ENCODE data around the gene PRRX2.

The PRRX2 gene

DNA sequence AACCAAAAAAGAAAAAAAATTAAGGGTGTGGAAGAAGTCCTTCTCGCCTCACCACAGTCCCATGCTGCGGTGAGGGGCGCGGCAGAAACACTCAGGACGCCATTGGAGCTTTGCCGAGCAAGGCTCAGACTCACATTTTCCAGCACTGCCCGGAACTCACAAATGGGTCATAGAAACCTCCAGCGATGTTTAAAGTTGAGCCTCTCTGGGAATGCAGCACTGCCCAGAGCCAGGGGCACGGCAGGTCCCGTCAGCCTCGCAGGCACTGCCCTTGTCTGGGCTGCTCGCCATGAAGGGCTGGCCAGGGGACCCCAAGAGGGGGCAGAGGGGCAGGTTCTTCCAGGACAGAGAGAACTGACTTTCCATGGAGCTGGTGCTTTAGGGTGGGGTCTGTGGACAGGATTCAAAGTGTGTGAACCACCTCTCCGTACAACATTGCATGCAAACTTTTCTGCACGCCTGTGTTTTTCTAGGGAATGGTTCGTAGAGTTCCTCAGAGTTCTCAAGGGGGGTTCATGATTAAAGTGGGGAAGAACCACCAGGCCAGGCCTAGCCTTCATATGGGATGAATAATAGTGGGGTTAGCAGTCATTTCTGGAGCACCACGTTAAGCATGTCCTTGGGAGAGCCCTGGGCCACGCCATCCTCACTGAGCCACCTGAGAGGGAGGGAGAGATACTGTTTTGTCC, 38.4 kb downstream of the PRRX2 start:
- FAIRE-seq, result no peak
- no peak for DNase-seq (ENCODE audit: low spot score)

DNA sequence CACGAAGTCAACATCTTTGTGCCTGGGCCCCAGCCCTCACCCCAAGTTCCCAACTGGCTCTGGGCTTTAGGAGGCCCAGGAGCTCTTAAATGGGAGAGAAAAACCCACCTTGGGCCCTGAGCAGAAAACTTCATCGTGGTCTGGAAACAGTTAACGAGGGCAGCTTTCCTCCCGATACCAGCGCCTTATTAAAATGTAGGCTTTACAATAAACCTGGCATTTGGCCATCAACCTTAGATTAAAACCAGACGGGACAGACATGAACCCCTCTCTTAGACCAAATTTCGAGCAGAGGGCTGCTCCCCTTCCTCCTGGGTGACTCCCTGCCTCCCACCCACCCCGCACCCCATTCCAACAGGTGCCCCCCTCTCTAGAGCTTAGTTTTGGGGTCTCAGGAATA, 39.4 kb downstream of the PRRX2 start:
- FAIRE-seq, result no peak
- no peak for DNase-seq (ENCODE audit: low spot score)

- FAIRE-seq (no peak), DNase-seq (ENCODE audit: low spot score) (no peak)
Measured at GRCh38 chr9:129708793-129709192, 43.3 kb downstream of the PRRX2 start.

DNA sequence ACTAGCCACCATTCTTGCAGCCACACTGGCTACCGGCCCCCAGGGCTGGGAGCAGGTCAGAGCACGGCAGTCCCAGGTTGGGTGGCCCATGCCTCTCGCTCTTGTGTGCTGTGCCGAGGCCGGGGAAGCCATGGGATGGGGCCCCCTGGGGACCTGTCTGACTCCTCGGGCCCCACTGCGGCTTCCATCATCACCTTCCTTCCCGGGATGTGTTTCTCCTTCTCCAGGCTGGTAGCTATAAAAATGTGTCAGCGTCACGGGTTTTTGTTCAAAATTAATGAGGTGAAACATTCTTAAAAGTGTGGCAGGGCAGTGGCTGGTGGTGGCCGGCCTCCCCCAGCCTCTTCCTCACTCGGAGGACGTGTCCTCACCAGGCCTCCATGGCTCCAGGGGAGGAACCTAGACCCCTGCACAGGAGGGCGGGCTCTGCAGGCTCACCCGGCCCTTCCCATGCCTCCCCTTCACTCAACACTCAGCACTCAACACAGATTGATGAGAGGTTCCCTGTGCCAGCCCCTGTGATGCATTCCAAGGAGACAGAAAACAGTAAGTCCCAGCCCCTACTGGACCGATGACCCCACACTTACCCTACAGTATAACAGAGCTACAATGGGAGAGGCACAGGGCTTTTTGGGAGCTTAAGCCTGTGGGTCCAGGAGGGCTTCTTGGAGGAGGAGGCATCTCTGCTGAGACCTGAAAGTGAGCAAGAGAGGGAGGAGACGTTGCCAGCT, 44.2 kb downstream of the PRRX2 start:
- no peak for DNase-seq (ENCODE audit: low spot score)
- FAIRE-seq, result no peak

DNA sequence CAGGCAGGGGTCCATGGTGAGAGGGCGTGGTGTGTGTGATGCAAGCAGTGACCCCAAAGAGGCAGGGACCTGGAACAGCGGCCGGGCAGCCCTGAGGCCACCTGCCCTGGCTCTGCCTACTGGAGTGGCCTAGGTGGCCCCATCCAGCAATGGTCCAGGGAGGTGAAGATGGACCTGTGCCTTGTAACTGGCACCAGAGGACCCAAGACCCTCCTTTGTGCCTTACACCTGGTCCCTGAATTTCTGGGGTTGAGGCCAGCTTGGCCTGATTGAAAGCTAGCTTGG, 44.7 kb downstream of the PRRX2 start:
- FAIRE-seq (no peak), DNase-seq (ENCODE audit: low spot score) (no peak)

- DNase-seq (ENCODE audit: low spot score) (peak; percentile 53), FAIRE-seq (no peak)
Measured at GRCh38 chr9:129712634-129713401, 47.4 kb downstream of the PRRX2 start.

DNA sequence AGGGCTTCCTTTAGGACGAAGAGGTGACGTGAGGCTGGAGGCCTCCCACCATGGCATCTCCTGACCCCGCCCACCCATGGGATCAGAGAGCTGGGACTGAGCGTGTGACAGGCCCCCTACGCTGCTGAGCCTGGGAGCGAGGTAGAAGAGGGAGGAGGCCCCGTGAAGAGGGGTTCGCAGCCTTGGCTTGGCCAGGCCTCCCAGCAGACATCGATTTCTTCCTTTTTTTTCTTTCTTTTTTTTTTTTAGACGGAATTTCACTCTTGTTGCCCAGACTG, 47.9 kb downstream of the PRRX2 start:
- no peak for FAIRE-seq
- DNase-seq (ENCODE audit: low spot score), result no peak

DNA sequence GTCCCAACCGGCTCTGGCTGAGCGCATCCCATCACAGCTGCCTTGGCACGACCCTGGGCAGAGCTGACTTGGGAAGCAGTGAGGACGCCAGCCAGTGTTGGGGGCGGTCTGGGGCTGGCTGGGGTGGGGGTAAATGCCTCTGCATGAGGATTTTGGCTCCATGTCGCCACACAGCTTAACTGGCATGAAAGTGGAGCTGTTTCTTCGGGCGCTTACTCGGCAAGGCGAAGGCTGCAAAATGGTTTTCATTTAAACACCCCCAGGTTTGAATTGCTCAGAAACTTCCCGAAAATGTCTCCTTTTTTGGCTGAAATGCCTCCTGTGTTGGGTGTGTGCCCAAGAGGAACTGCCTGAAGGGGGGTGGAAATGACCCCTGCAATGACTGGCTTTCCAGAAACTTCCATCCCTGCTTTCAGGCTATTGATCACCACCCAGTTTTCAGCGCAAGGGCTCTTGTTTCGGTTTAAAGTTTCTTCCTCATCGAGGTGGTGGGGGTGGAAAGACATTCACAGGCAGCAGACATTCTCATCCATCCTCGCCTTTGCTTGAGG, 49.1 kb downstream of the PRRX2 start:
- DNase-seq (ENCODE audit: low spot score) (no peak), FAIRE-seq (no peak)

- FAIRE-seq (no peak), DNase-seq (ENCODE audit: low spot score) (no peak)
Measured at GRCh38 chr9:129716091-129716490, 50.6 kb downstream of the PRRX2 start.

DNA sequence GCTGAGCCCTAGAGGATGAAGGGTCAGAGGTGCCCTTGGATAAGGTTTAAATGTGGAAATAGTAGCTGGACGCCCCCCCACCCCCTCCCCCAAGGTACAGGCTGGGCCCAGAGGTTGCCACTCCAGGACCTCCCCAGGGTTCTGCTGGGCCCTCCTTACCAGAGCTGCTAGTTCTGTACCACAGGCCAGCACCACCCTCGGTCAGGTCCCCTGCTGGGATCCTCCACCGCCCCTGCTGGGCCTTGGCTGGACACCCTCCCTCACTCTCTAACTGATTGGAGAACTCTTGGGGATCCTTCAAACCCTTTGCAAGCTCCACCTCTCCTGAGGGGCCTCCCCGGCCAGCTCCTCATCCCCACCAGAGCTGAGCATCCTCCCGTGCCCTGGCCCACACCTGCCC, 52.5 kb downstream of the PRRX2 start:
- FAIRE-seq, result no peak

GRCh38 chr9:129718647-129719046, 53.2 kb downstream of the PRRX2 start:
- DNase-seq (ENCODE audit: low spot score) (no peak), FAIRE-seq (no peak)

More for the DNA sequence above, 52.5 kb downstream of the PRRX2 start:
- no peak for DNase-seq (ENCODE audit: low spot score)

DNA sequence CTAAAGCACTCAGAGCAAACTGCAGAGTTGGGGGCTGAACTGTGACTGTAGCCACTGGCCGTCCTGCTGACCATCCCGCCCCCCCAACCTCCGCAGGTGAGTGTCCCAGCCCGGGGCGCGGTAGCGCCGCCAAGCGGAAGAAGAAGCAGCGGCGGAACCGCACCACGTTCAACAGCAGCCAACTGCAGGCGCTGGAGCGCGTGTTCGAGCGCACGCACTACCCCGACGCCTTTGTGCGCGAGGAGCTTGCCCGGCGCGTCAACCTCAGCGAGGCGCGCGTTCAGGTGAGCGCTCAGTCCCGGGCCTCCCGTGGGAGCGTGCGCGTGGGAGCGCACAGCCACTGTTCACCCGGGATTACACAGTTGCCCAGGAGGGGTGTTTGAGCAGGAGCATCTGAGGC, 53.7 kb downstream of the PRRX2 start:
- DNase-seq (ENCODE audit: low spot score), result no peak
- FAIRE-seq, result no peak

DNA sequence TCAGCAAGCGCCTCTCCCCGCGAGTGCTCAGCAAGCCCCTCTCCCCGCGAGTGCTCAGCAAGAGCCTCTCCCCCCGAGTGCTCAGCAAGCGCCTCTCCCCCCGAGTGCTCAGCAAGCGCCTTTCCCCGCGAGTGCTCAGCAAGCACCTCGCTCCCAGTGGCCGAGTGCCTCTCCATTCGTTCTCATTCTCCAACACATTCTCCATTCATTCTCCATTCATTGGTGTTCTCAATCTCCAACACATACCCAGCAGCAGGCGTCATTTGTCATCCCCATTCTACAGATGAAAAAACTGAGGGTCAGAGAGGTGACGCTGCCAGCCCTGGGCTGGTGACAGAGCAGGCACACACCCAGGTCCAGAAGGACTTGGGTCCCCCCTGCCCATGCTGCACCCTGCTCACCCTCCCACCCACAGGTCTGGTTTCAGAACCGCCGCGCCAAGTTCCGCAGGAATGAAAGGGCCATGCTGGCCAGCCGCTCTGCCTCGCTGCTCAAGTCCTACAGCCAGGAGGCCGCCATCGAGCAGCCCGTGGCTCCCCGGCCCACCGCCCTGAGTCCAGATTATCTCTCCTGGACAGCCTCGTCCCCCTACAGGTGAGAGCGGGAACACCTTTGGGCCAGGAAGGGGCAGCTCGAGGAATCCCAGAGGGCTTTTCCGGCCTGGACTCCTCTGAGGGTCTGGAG, 54.9 kb downstream of the PRRX2 start:
- no peak for DNase-seq (ENCODE audit: low spot score)
- no peak for FAIRE-seq

- FAIRE-seq (no peak), DNase-seq (ENCODE audit: low spot score) (no peak)
Measured at GRCh38 chr9:129720865-129721545, 55.6 kb downstream of the PRRX2 start.

DNA sequence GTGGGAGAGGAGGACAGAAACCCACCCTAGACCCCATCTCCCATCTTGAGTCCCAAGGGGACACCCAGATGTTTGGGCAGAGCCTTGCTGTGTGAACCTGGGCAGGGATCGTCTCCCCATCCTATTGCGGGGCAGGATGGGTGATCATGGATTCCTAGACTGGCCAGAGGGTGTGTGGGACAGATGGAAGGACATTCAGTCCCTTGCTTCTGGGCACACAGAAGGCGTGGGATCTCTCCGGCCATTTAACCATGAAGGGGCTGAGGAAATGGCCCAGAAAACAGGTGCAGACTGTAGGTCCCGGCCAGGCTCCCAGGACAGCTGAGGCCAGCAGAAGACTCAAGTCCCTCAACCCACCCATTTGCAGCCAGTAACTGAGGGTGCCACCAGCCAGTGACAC, 57.5 kb downstream of the PRRX2 start:
- FAIRE-seq, result no peak
- DNase-seq (ENCODE audit: low spot score), result no peak

GRCh38 chr9:129724456-129725190, 59.2 kb downstream of the PRRX2 start:
- DNase-seq (ENCODE audit: low spot score), result no peak
- no peak for FAIRE-seq

- FAIRE-seq, result no peak
- DNase-seq (ENCODE audit: low spot score), result no peak
Measured at GRCh38 chr9:129725795-129726251, 60.4 kb downstream of the PRRX2 start.

- no peak for FAIRE-seq
Measured at GRCh38 chr9:129726322-129727160, 61.1 kb downstream of the PRRX2 start.

DNA sequence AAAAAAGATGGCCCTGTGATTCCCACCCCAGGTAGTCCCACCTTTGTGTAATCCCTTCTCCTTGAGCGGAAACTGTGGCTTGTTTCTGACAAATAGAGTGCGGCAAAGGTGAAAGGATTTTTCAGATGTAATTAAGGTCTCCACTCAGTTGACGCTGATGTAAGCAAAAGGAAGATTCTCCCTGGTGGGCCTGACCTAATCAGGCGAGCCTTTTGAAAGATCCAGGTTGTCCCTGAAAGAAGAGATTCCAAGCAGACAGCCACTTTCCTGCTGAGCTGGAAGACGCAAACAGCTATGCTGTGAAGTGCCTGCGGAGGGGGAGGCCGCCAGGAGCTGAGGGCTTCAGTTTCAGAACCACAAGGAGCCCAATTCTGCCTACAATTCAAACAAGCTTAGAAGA, 63.3 kb downstream of the PRRX2 start:
- DNase-seq (ENCODE audit: low spot score) (no peak), FAIRE-seq (no peak)

More at GRCh38 chr9:129726322-129727160, 61.1 kb downstream of the PRRX2 start:
- peak; percentile 89 for DNase-seq (ENCODE audit: low spot score)

Data from urothelium cell line (cell line).